Measurements from ENCODE around the gene DLST. TPM values are rescaled to one million over a fixed set of nuclear protein-coding genes. Genes with fewer than 3 reads are reported as not detected.

Gene DLST
- total RNA-seq, 1 donor from 2014 or later = 125 TPM

GRCh38 chr14:74913986-74914573 lies 32.4 kb downstream of the DLST start:
- peak; percentile 67 for DNase-seq (ENCODE audit: low spot score)
- peaks cover 9% of the 10 kb centered on the region for H3K27me3 Mint-ChIP-seq (ENCODE audit: unreplicated experiment)
- H3K4me1 Mint-ChIP-seq (ENCODE audit: unreplicated experiment) = no peaks in the 10 kb centered on the region
- no peak overlapping the region for H3K4me3 Mint-ChIP-seq (ENCODE audit: unreplicated experiment)
- H3K36me3 Mint-ChIP-seq (ENCODE audit: low read depth, unreplicated experiment) = peaks cover 9% of the 10 kb centered on the region
- H3K9me3 Mint-ChIP-seq (ENCODE audit: unreplicated experiment) = no peaks in the 10 kb centered on the region
- H3K27ac Mint-ChIP-seq (ENCODE audit: unreplicated experiment) = no peak overlapping the region
- TF ChIP-seq CTCF (IDR thresholded peaks at IDR 0.05; ENCODE audit: unreplicated experiment) = peak; percentile 28

- H3K27ac Mint-ChIP-seq (ENCODE audit: unreplicated experiment) = no peak overlapping the region
- H3K36me3 Mint-ChIP-seq (ENCODE audit: low read depth, unreplicated experiment) = peaks cover 5% of the 10 kb centered on the region
- no peaks in the 10 kb centered on the region for H3K9me3 Mint-ChIP-seq (ENCODE audit: unreplicated experiment)
- no peak for TF ChIP-seq CTCF (IDR thresholded peaks at IDR 0.05; ENCODE audit: unreplicated experiment)
- no peak for DNase-seq (ENCODE audit: low spot score)
- peaks cover 7% of the 10 kb centered on the region for H3K27me3 Mint-ChIP-seq (ENCODE audit: unreplicated experiment)
- no peak overlapping the region for H3K4me3 Mint-ChIP-seq (ENCODE audit: unreplicated experiment)
- no peaks in the 10 kb centered on the region for H3K4me1 Mint-ChIP-seq (ENCODE audit: unreplicated experiment)
These were observed 33.7 kb downstream of the DLST start for GRCh38 chr14:74915426-74915825.

- DNase-seq (ENCODE audit: low spot score) = no peak
- H3K9me3 Mint-ChIP-seq (ENCODE audit: unreplicated experiment) = no peaks in the 10 kb centered on the region
- H3K27me3 Mint-ChIP-seq (ENCODE audit: unreplicated experiment) = peaks cover 8% of the 10 kb centered on the region
- H3K4me1 Mint-ChIP-seq (ENCODE audit: unreplicated experiment) = no peaks in the 10 kb centered on the region
- peaks cover 4% of the 10 kb centered on the region for H3K36me3 Mint-ChIP-seq (ENCODE audit: low read depth, unreplicated experiment)
- H3K27ac Mint-ChIP-seq (ENCODE audit: unreplicated experiment) = no peak overlapping the region
- no peak for TF ChIP-seq CTCF (IDR thresholded peaks at IDR 0.05; ENCODE audit: unreplicated experiment)
- H3K4me3 Mint-ChIP-seq (ENCODE audit: unreplicated experiment) = no peak overlapping the region
These were observed 34.1 kb downstream of the DLST start for GRCh38 chr14:74915826-74916225.

GRCh38 chr14:74917178-74917543 lies 35.4 kb downstream of the DLST start:
- no peak overlapping the region for H3K27ac Mint-ChIP-seq (ENCODE audit: unreplicated experiment)
- no peaks in the 10 kb centered on the region for H3K9me3 Mint-ChIP-seq (ENCODE audit: unreplicated experiment)
- peaks cover 9% of the 10 kb centered on the region for H3K27me3 Mint-ChIP-seq (ENCODE audit: unreplicated experiment)

More at GRCh38 chr14:74917178-74917543, 35.4 kb downstream of the DLST start:
- TF ChIP-seq CTCF (IDR thresholded peaks at IDR 0.05; ENCODE audit: unreplicated experiment) = no peak
- H3K4me3 Mint-ChIP-seq (ENCODE audit: unreplicated experiment) = no peak overlapping the region
- H3K4me1 Mint-ChIP-seq (ENCODE audit: unreplicated experiment) = peaks cover under 1% of the 10 kb centered on the region
- peaks cover 4% of the 10 kb centered on the region for H3K36me3 Mint-ChIP-seq (ENCODE audit: low read depth, unreplicated experiment)
- no peak for DNase-seq (ENCODE audit: low spot score)

All from endothelial cell (in vitro differentiated cells).